Spleen (tissue), 11 donors: ENCODE results near the gene KLC3. TPM values are rescaled to one million over a fixed set of nuclear protein-coding genes. Genes with fewer than 3 reads are reported as not detected.

Source experiments
- DNase-seq: peaks from one replicate; pipeline ENCODE4 v3.0.0-alpha.2; 2020
- H3K27ac ChIP-seq, 8 donors: fragments of 200-600 bp; sonication (generic) in 7 of 8; 1 replicate in 4 of 8; 2 replicates in 4 of 8; pipeline versions ENCODE4 v1.5.0 to v1.8.0; 2016 to 2021; ENCODE audit warnings: inconsistent platforms in 4 of 8, mild to moderate bottlenecking in 4 of 8, moderate library complexity in 1 of 8
- H3K27me3 ChIP-seq, 7 donors: fragments of 200-600 bp; sonication (generic) in 6 of 7; replicated peaks in 1 of 7; 1 replicate in 4 of 7; 2 replicates in 3 of 7; pipeline versions ENCODE4 v1.5.0 to v1.8.0; 2016 to 2021; ENCODE audit warnings: inconsistent platforms in 3 of 7, mild to moderate bottlenecking in 1 of 7
- H3K36me3 ChIP-seq, 6 donors: fragments of 200-600 bp; sonication (generic) in 5 of 6; 1 replicate in 4 of 6; 2 replicates in 2 of 6; pipeline versions ENCODE4 v1.5.0 to v1.8.0; 2016 to 2021; ENCODE audit warnings: inconsistent platforms in 2 of 6
- H3K4me1 ChIP-seq, 6 donors: fragments of 200-600 bp; sonication (generic) in 5 of 6; 1 replicate in 3 of 6; 2 replicates in 3 of 6; pipeline versions ENCODE4 v1.5.0 to v1.8.0; 2016 to 2021; ENCODE audit warnings: inconsistent platforms in 3 of 6
- H3K4me3 ChIP-seq, 8 donors: fragments of 200-600 bp; sonication (generic) in 7 of 8; 1 replicate in 4 of 8; 2 replicates in 4 of 8; pipeline versions ENCODE4 v1.5.0 to v1.8.0; 2016 to 2021; ENCODE audit warnings: inconsistent platforms in 4 of 8, mild to moderate bottlenecking in 4 of 8, moderate library complexity in 2 of 8
- H3K9me3 ChIP-seq, 8 donors: fragments of 200-600 bp; sonication (generic) in 7 of 8; 1 replicate in 4 of 8; 2 replicates in 4 of 8; pipeline versions ENCODE4 v1.5.0 to v1.8.0; 2016 to 2021; ENCODE audit warnings: inconsistent platforms in 4 of 8
- CTCF ChIP-seq, 11 experiments: fragments of 200-600 bp in 7 of 11; fragments of 450-650 bp in 4 of 11; sonication (generic) in 4 of 11; IDR thresholded peaks in 8 of 11; conservative IDR thresholded peaks in 3 of 11; 1 replicate in 7 of 11; 2 replicates in 4 of 11; pipeline versions ENCODE4 v1.4.0 to v1.8.0; 2016 to 2021; ENCODE audit warnings: antibody characterized with exemption in 11 of 11, inconsistent platforms in 4 of 11, mild to moderate bottlenecking in 1 of 11
- POLR2A ChIP-seq, 3 donors: fragments of 450-650 bp; IDR thresholded peaks; one replicate each; pipeline ENCODE4 v1.5.1; 2017; ENCODE audit warnings: antibody characterized with exemption in 3 of 3, mild to moderate bottlenecking in 1 of 3
- POLR2AphosphoS5 ChIP-seq, 3 donors: sonication (generic); formaldehyde crosslinking; IDR thresholded peaks; one replicate each; pipeline ENCODE4 v1.5.1; 2017; ENCODE audit warnings: antibody characterized with exemption in 3 of 3
- WGBS, 5 donors: extraction: QIAGEN DNeasy Blood & Tissue Kit in 3 of 5; methylation state at CpG; one replicate each; pipeline versions ENCODE4 v1.1.5 to v1.1.7; 2013 to 2018; 5-methylcytosine and 5-hydroxymethylcytosine counted together
- intact Hi-C: fragments of 100-400 bp; cut with DNase I; formaldehyde crosslinking; loops from one replicate; pipeline ENCODE4 v1.15.0; 2023; ENCODE audit warnings: low total_unique reads
- polyA plus RNA-seq, 3 donors: library from polyadenylated mRNA; stranded (reverse); fragments of 200-250 nt; gene quantifications; one replicate each; pipeline ENCODE4 v1.2.1, GENCODE V29; 2013
- total RNA-seq, 7 donors: library from RNA; depleted of rRNA in 3 of 7; stranded (reverse); fragments of >200 nt in 3 of 7; fragmentation: NEBNext Ultra II Directional in 4 of 7; extraction: Animal tissue kit (Norgen Biotek cat#: 25700) in 4 of 7; gene quantifications; one replicate each; pipeline versions ENCODE4 v1.1.0 to v1.2.1, GENCODE V29; 2016 to 2021
- donor health status: healthy with polysubstance abuse.
- donor health status: DM: no; HTN: no; CAD: no; lungs with moderate emphysema.
- donor health status: DM: no; HTN: no; CAD: no.
- donor health status: Bipolar disorder and iron deficiency.
- donor health status: healthy.
- donor health status: DM: no; HTN: no; CAD: no.
- donor health status: DM: yes; HTN: yes; CAD: no.

KLC3 gene
- total and polyA plus RNA-seq, 10 donors: 0.05 to 0.87 (median 0.08) TPM; not detected in 6

GRCh38 chr19:45322311-45322710 lies 18.2 kb upstream of the KLC3 start:
- peaks cover 0 to 77% (median 23%) of the 10 kb centered on the region in 7 donors for H3K27me3 ChIP-seq
- intact Hi-C loops: no loop called here
- peaks cover 0 to 17% (median 8%) of the 10 kb centered on the region in 6 donors for H3K4me1 ChIP-seq
- no peak for TF ChIP-seq POLR2AphosphoS5 (IDR thresholded peaks at IDR 0.05)
- no peak for TF ChIP-seq CTCF (IDR thresholded peaks at IDR 0.05 in 8 of 11, conservative IDR thresholded peaks at IDR 0.05 in 3 of 11)
- TF ChIP-seq POLR2A (IDR thresholded peaks at IDR 0.05): no peak
- no peak overlapping the region for H3K4me3 ChIP-seq
- H3K9me3 ChIP-seq: no peaks in the 10 kb centered on the region
- no peak for DNase-seq
- 47 to 73% (median 56%) methylated on average over 4 to 11 of the region's 11 CpGs for WGBS, 5 donors
- no peak overlapping the region for H3K27ac ChIP-seq
- no peaks in the 10 kb centered on the region for H3K36me3 ChIP-seq

- no peak within 1 kb of the TSS for H3K27ac ChIP-seq
Observed at GRCh38 chr19:45322744-45323281, 17.7 kb upstream of the KLC3 start, which contains the start of gene CKM. Gene CKM (minus strand): TSS chr19:45322875. CDS start chr19:45319713, 3,162 bp downstream.

GRCh38 chr19:45323671-45324081 lies 16.9 kb upstream of the KLC3 start:
- H3K36me3 ChIP-seq: no peaks in the 10 kb centered on the region
- DNase-seq: no peak
- peaks cover 0 to 63% (median 23%) of the 10 kb centered on the region in 7 donors for H3K27me3 ChIP-seq
- WGBS, 5 donors: 2 to 5% (median 3%) methylated on average over 21 to 30 of the region's 30 CpGs
- peak overlapping the region in 3 of 8 donors; percentile 10 to 31 (median 11) for H3K4me3 ChIP-seq
- intact Hi-C loops: no loop called here
- peaks cover 0 to 17% (median 8%) of the 10 kb centered on the region in 6 donors for H3K4me1 ChIP-seq
- no peaks in the 10 kb centered on the region for H3K9me3 ChIP-seq
- no peak overlapping the region for H3K27ac ChIP-seq
- TF ChIP-seq POLR2A (IDR thresholded peaks at IDR 0.05): no peak
- no peak for TF ChIP-seq POLR2AphosphoS5 (IDR thresholded peaks at IDR 0.05)
- no peak for TF ChIP-seq CTCF (IDR thresholded peaks at IDR 0.05 in 8 of 11, conservative IDR thresholded peaks at IDR 0.05 in 3 of 11)

More at GRCh38 chr19:45322744-45323281, 17.7 kb upstream of the KLC3 start, which contains the start of gene CKM:
- H3K27me3 ChIP-seq: peaks cover 0 to 72% (median 23%) of the 10 kb centered on the region in 7 donors
- peak within 1 kb of the TSS in 3 of 8 donors; percentile 10 to 31 (median 11) for H3K4me3 ChIP-seq
- DNase-seq: no peak
- intact Hi-C loops: no loop called here
- H3K36me3 ChIP-seq: no peaks in the 10 kb centered on the region
- peaks cover 0 to 17% (median 8%) of the 10 kb centered on the region in 6 donors for H3K4me1 ChIP-seq
- no peaks in the 10 kb centered on the region for H3K9me3 ChIP-seq
- WGBS, 5 donors: 40 to 66% (median 50%) methylated on average over 6 to 15 of the region's 15 CpGs
- no peak for TF ChIP-seq POLR2A (IDR thresholded peaks at IDR 0.05)
- no peak for TF ChIP-seq CTCF (IDR thresholded peaks at IDR 0.05 in 8 of 11, conservative IDR thresholded peaks at IDR 0.05 in 3 of 11)
- no peak for TF ChIP-seq POLR2AphosphoS5 (IDR thresholded peaks at IDR 0.05)

DNA sequence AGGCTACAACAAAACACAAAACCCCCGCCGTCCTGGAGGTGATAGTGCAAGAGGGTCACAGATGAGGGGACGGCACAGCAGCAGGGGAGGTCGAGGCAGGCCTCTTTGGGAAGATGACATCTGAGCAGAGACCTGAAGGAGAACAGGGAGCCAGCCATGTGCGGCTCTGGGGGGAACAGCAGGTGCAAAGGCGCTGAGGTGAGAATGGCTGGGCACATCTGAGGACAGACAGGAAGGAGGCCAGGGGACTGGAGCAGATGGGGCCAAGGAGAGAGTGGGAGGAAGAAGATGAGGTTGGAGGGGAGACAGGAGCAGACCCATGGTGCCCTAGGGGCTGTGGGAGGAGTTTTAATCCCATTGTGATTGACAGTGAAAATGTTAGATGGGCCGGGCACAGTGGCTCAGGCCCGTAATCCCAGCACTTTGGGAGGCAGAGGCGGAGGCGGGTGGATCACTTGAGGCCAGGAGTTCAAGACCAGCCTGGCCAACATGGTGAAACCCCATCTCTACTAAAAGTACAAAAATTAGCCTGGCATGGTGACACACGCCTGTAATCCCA lies 16.1 kb upstream of the KLC3 start:
- no peak overlapping the region for H3K27ac ChIP-seq
- peaks cover 0 to 17% (median 8%) of the 10 kb centered on the region in 6 donors for H3K4me1 ChIP-seq
- H3K36me3 ChIP-seq: no peaks in the 10 kb centered on the region
- H3K27me3 ChIP-seq: peaks cover 0 to 55% (median 23%) of the 10 kb centered on the region in 7 donors
- H3K4me3 ChIP-seq: no peak overlapping the region
- DNase-seq: no peak
- 61 to 72% (median 68%) methylated on average over 11 of the region's 11 CpGs for WGBS, 5 donors
- TF ChIP-seq CTCF (IDR thresholded peaks at IDR 0.05 in 8 of 11, conservative IDR thresholded peaks at IDR 0.05 in 3 of 11): no peak
- no peak for TF ChIP-seq POLR2AphosphoS5 (IDR thresholded peaks at IDR 0.05)
- TF ChIP-seq POLR2A (IDR thresholded peaks at IDR 0.05): no peak
- intact Hi-C loops: no loop called here
- H3K9me3 ChIP-seq: no peaks in the 10 kb centered on the region
